ENCODE results near the gene HIPK3. TPM values are rescaled to one million over a fixed set of nuclear protein-coding genes. Genes with fewer than 3 reads are reported as not detected.
"Not testable (repeated sequence)": the region's sequence is repeated elsewhere in the genome, so short reads cannot be mapped to it uniquely, and the experiment has no call there.

HIPK3 gene
- total RNA-seq, 1 donor from 2014 or later = 139 TPM

GRCh38 chr11:33362051-33362910, 105.1 kb downstream of the HIPK3 start:
- DNase-seq = no peak

GRCh38 chr11:33366918-33367317, 109.7 kb downstream of the HIPK3 start:
- no peak for DNase-seq

DNA sequence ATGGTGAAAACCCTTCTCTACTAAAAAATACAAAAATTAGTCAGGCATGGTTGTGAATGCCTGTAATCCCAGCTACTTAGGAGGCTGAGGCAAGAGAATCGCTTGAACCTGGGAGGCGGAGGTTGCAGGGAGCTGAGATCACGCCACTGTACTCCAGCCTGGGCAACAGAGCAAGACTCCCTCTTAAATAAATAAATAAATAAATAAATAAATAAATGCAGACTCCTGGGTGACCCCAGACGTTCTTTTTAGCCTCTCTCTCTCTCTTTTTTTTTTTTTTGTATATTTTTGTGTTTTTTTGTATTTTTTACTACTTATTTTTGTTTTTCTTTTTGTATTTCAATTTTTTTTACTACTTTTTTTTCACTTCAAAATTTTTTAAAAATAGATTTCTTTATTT, 111.3 kb downstream of the HIPK3 start:
- not testable (repeated sequence) for DNase-seq

DNA sequence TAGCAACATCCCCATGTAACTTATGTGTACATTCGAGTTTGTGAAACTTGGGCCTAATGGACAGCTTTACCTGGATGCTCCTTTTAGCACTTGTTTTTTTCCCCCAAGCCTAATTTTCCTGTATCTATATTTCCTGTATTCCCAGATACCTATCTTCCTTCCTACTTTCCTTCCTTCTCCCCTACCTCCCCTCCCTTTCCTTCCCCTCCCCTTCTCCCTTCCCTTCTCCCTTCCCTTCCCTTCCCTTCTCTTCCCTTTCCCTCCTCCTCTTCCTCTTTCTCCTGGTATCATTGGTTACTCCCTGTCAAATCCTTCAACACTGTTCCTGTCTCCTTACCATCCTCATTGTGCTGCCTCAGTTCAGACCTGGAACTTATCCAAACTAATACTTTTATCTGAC, 111.8 kb downstream of the HIPK3 start:
- no peak for DNase-seq

DNA sequence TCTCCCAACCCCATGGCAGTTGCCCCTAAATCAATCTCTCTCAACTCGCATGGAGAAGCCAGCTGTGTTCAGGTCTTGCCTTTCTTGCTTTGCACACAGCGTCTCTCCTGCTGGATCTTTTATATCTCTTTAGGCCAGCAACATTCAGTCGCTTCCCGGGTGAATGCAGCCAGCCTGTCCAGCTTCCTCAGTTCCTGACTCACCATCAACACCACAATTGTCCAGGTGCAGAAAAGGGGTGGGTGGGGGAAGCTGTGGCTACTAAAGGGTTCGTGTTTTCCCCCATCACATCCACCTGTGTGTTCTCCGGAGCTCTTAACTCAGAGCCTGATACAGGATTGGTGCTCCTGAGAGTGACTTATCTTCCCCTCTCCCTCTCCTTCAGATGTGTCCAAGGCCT, 116.5 kb downstream of the HIPK3 start:
- no peak for DNase-seq

GRCh38 chr11:33375236-33375635, 118.1 kb downstream of the HIPK3 start:
- DNase-seq = no peak

DNA sequence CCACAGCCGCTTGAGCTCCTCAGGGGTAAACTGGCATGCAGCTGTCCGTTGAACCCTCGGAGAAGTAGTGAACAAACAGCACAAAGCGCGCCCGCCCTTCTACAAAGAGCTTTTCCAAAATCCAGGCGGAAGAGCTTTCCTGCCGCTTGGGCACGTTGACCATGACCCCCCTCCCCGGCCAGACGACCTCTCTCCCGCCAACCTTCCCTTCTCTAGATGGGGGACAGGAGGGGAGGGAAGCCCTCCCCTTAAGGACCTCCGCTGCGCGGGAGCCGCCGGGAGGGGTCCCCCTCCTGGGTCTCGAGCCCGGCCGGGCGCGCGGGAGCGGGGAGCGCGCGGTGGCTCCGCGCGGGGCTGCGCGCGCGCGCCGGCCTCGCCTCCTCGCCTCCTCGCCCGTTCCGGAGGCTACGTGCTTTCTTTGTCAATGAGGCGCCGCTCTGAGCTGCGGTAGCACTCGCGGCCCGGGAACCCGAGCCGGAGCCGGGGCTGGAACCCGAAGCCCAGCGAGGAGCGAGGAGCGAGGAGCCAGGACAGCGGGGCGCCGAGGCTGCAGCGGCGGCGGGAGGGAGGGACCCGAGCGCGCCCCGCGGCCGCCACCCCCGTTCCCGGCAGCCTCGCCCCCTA, 118.6 kb downstream of the HIPK3 start, which contains the start of gene KIAA1549L:
Gene KIAA1549L (plus strand): TSS at position 421 of the 624 bp plus-strand sequence.
- DNase-seq = no peak

DNA sequence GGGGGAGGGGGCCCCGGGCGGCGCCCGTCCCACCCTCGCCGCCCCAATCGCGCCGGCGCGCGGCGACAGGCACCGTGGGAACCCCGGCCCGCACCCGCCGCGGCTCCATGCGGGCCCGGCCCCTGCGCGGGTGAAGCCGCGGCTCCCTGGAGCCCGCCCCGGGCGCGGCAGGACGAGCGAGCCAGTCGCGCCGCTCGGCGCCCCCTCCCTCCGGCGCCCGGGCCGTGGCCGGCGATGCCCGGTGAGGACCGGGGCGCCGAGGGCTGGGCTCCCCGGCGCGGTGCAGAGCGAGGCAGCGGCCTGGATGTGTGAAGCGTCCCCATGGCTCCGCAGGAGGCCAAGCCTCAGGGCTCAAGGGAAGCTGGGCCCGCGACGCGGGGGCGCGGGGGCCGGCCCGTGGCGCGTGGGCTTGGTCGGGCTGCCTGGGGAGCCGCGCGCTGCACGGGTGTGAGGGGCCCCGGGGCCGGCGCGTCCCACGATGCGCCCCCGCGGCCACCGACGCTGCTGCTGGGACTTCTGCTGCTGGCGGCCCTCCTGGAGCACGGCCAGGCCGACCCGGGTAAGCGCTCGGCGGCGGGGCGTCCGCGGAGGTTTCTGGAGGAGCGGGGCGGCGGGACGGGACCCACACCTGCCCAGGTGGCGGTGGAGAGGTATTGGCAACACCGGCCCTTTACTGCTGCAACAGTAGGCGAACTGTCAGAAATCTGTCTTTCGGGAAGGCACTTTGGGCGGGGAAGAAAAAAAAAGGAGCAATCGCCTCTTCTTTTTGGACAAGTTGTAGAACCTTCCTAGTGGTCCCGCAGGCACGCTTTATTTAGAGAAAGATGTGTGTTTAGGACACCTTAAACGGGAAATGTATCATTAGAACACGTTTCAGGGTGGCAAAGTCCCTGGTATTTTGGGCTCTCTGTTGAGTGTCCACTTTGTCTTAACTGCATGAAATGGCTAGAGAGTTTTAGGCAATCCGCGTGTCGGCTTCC, 119.4 kb downstream of the HIPK3 start:
- DNase-seq = no peak

DNA sequence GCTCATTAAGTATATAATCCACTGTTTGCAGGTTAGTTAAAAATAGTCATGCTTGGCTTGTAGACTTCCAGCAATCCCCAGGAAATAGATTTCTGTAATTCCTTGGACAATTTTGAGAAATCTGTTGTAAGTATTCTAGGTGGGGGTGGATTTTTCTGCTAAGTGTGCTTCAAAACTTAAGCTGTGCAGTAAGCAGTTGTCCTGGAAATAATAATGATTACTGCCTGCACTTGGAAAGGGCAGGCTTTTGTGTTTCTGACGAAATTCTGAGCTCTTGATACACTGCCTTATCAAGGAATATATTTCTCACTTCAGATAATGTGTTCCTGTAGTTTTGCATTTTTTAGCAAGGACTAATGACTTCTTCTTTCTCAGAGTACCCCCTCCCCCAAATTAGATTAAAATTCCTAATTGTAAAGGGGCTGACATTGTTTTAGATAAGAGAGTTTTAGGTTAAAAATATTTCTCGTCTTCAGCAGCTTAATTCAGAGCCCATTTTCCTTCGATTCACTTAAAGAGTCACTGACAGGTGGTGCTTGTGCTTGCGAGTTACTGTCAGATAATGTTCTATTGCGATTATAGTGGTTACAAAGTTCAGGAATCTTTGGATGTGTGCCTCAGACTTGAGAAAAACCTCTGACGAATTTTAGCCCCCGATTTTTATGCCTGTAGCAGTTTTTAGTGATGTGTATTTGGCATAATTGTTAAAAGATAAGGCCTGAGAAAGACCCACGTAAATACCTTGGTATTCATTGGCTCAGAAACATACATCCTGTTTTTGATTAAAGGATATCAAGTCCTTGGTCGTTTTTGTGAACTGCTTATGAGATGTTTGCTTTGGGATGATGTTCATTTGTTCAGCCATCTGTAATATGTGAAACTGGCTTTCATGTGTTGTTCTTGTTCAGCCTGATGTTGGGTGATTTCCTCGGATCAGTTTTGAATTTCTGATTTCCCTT, 120.5 kb downstream of the HIPK3 start:
- no peak for DNase-seq

DNA sequence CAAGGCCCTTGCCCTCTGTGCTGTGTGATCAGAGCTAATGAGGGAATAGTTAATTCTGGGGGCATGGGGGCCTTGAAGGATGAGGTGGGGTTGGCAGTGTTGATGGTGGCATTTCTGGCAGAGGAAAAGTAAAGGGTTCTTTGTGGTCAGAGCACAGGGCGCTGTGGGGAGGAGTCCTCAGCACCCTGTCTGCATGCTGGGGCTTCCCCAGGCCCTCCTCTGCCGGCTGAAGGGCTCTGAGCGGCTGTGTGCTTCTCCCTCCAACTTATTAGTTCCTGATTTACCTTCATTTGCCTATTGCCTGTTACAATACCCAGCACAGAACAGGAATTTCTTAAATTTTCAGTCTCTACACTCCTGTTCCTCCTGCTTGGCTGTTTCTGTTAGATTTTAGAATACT, 122.8 kb downstream of the HIPK3 start:
- DNase-seq = no peak

DNA sequence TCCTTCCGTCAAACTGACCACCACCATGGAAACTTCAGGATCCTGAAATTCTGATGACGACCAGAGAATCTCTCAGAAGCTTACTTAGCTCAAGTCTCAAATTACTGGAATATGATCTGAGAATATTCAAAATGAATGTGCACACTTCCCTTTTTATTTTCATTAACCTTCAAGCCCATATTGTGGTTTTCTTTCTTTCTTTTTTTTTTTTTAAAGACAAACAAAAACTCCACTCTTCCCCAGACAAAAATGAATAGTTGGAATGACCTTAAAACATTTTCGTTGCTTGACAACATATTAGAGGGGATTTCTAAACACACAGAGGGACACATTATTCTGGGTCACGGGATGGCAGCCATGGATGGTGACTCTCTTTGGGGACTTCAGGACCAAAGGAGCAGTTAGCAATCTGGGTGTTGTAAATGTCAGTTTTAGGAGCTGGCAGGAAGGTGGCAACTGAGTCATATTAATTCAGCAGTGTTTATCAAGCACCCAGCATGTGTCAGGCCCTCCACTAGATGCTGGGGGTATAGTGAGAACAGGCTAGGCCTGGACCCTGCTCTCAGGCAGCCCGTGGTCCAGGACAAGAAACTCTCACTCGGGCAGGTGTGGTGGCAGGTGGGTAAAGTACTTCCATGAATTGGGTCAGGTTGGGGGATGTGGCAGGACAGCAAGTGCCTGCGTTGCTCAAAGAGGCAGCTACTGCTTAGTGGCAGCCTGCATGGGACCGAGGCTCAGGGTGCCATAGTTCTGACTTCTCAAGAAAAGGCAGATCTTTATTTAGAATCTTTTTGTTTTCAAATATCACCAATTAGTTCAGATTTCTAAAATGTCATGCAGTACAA, 126.1 kb downstream of the HIPK3 start:
- DNase-seq = no peak

DNA sequence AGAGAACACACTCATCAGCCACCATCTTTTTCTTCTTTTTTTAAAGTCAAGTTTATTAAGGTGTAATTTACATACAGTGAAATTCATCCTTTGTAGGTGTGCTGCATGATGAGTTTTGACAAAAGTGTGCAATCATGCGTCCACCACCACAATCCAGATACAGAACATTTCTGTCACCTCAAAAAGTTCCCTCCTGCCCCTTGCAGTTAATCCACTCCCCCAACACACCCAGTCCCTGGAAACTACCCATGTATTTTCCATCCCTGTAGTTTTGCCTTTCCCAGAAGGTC, 126.7 kb downstream of the HIPK3 start:
- DNase-seq = no peak

DNA sequence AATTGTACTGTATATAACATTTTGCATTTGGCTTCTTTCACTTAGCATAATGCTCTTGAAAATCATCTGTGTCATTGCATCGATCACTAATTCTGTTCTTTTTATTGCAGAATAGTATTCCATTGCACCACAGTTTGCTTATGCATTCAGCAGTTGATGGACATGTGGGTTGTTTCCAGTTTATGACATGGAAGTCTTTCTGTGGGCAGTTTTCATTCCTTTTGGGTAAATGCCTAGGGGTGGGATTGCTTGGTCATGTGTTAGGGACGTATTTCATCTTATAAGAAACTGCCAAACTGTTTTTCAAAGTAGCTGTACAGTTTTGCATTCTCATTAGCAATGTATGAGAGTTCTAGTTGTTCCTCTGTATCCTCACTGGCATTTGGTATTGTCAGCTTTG, 127.0 kb downstream of the HIPK3 start:
- DNase-seq = no peak

DNA sequence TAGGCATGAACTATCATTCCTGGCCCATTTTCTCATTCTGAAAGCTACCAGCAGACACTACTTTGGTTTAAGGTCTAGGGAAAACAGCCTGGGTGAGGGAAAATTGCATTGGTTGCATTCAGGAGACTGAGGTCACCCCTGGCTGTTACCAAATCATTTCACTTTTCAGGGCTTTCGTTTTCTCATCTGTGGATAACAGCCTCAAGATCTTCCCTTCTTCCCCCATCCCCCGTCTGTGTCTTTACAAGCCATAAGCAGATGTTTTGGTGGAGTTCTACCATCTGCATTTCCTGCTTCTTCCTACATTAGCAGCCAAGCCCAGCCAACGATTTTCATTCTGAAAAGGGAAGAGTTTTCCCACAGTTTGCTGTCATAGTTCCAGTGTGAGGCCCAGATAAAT, 130.4 kb downstream of the HIPK3 start:
- no peak for DNase-seq

- no peak for DNase-seq
Measured at GRCh38 chr11:33387996-33388395, 130.8 kb downstream of the HIPK3 start.

DNA sequence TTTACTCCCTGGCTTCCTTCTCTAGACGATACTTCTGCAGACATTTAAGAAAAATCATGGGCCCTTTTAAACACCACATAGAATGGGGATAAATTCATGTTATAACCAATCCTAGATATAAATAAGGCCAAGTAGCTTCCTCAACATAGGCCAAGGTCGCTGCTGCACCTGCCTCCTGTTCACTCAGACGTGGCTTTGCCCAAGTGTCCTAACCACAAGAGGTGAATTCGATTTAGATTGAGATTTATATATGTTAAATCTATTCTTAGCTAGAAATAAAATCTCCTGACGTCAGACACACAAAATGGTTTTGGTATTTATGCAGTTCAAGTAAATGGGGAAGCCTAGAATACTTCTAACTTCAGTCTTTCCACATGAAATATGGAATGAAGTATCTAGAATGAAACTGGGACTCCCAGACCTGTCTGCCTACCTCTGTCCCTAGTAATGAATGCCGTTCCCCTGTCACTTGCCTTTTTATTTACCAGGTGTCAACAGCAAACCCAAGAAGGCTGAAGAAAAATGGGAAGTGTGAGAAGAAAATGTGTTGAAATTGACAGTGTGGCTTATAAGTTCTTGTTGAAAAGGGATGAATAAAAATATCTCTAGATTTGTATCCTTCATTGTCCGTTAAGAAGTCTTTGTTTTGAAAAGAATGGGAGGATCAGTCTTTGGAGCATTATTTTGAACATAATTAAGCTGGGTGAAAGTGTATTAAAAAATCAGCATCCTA, 131.8 kb downstream of the HIPK3 start:
- DNase-seq = no peak

DNA sequence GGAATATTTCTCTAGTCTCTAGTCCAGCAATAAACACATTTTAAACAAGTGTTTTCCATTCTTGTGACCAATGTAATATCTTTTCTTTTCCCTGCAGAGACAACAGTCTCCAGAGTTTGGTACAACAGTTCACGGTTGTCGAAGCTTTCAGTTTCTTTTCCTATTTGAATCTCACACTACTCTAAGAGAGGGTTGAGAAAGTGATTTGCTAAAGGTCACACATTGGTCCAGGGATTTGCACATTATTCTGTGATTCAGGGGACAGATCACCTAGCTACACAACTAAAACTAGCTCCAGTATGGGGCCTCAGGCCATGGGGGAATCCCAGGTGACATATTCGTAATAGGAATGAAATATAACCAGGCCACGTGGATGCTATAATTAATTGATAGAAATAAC, 132.5 kb downstream of the HIPK3 start:
- DNase-seq = no peak

- no peak for DNase-seq
Measured at GRCh38 chr11:33390944-33391892, 134.0 kb downstream of the HIPK3 start.

GRCh38 chr11:33391893-33392251, 134.7 kb downstream of the HIPK3 start:
- no peak for DNase-seq
